ENCODE data around the gene USP22.
A peak's percentile ranks its signal among the peaks of the same experiment; 100 is the strongest.

USP22 gene

GRCh38 chr17:21003007-21003621 is 39.7 kb downstream of the USP22 start:
- DNase-seq (ENCODE audit: insufficient read length, low spot score) (no peak), FAIRE-seq (peak; percentile 78)

GRCh38 chr17:21002309-21003006 is 40.4 kb downstream of the USP22 start:
- FAIRE-seq (peak; percentile 58), DNase-seq (ENCODE audit: insufficient read length, low spot score) (no peak)

GRCh38 chr17:21001813-21002221 is 41.0 kb downstream of the USP22 start:
- DNase-seq (ENCODE audit: insufficient read length, low spot score) (no peak), FAIRE-seq (peak; percentile 75)

- DNase-seq (ENCODE audit: insufficient read length, low spot score) (no peak), FAIRE-seq (peak; percentile 9)
Measured at GRCh38 chr17:21001111-21001812, 41.5 kb downstream of the USP22 start.

- no peak for FAIRE-seq
- no peak for DNase-seq (ENCODE audit: insufficient read length, low spot score)
Measured at GRCh38 chr17:20999841-21000532, 42.8 kb downstream of the USP22 start.

- FAIRE-seq: no peak
Measured at GRCh38 chr17:20999044-20999573, 43.7 kb downstream of the USP22 start.

GRCh38 chr17:20998571-20999043 is 44.2 kb downstream of the USP22 start:
- no peak for FAIRE-seq
- no peak for DNase-seq (ENCODE audit: insufficient read length, low spot score)

More at GRCh38 chr17:20999044-20999573, 43.7 kb downstream of the USP22 start:
- no peak for DNase-seq (ENCODE audit: insufficient read length, low spot score)

- FAIRE-seq: peak; percentile 93
Measured at GRCh38 chr17:20997711-20998570, 44.9 kb downstream of the USP22 start.

GRCh38 chr17:20996724-20997615 is 45.8 kb downstream of the USP22 start:
- DNase-seq (ENCODE audit: insufficient read length, low spot score): no peak
- no peak for FAIRE-seq

More at GRCh38 chr17:20997711-20998570, 44.9 kb downstream of the USP22 start:
- DNase-seq (ENCODE audit: insufficient read length, low spot score): no peak

- FAIRE-seq (peak; percentile 82), DNase-seq (ENCODE audit: insufficient read length, low spot score) (no peak)
Measured at GRCh38 chr17:20995873-20996723, 46.7 kb downstream of the USP22 start.

- FAIRE-seq (no peak), DNase-seq (ENCODE audit: insufficient read length, low spot score) (no peak)
Measured at GRCh38 chr17:20995164-20995872, 47.5 kb downstream of the USP22 start.

- FAIRE-seq: no peak
- DNase-seq (ENCODE audit: insufficient read length, low spot score): no peak
Measured at GRCh38 chr17:20994779-20995149, 48.0 kb downstream of the USP22 start.

- DNase-seq (ENCODE audit: insufficient read length, low spot score) (no peak), FAIRE-seq (peak; percentile 20)
Measured at GRCh38 chr17:20993863-20994778, 48.7 kb downstream of the USP22 start.

GRCh38 chr17:20992987-20993862 is 49.6 kb downstream of the USP22 start:
- peak; percentile 71 for FAIRE-seq
- peak; percentile 91 for DNase-seq (ENCODE audit: insufficient read length, low spot score)

- no peak for DNase-seq (ENCODE audit: insufficient read length, low spot score)
- FAIRE-seq: no peak
Measured at GRCh38 chr17:20992416-20992815, 50.4 kb downstream of the USP22 start.

Measured in HTR-8/SVneo (cell line).